Neural cell (in vitro differentiated cells): ENCODE results near the gene SPEG. TPM values are rescaled to one million over a fixed set of nuclear protein-coding genes. Genes with fewer than 3 reads are reported as not detected.

Experiments
- H2AFZ ChIP-seq: fragments of 200-600, 300-800 bp; sonication (generic), shearing (Covaris generic); 2 replicates; pipeline ENCODE4 v1.6.0; 2014; ENCODE audit warnings: low read depth, mild to moderate bottlenecking, antibody characterized with exemption, low read length, moderate library complexity
- H3F3A ChIP-seq: fragments of 200-600 bp; shearing (Covaris generic); 2 replicates; pipeline ENCODE4 v1.6.1; 2016; ENCODE audit warnings: mild to moderate bottlenecking, moderate library complexity, mixed read lengths, antibody characterized with exemption, low read length; ENCODE audit not compliant: insufficient read depth, poor library complexity, severe bottlenecking
- H3K27ac ChIP-seq: fragments of 200-600, 300-800 bp; sonication (generic), shearing (Covaris generic); 2 replicates; pipeline ENCODE4 v1.5.1; 2014; ENCODE audit warnings: mild to moderate bottlenecking, low read length, moderate library complexity
- H3K27me3 ChIP-seq: fragments of 300-800, 200-600 bp; sonication (generic), shearing (Covaris generic); 2 replicates; pipeline ENCODE4 v1.6.0; 2014; ENCODE audit warnings: mild to moderate bottlenecking, low read depth, low read length, moderate library complexity; ENCODE audit not compliant: insufficient read depth
- H3K36me3 ChIP-seq: fragments of 300-800, 200-600 bp; sonication (generic), shearing (Covaris generic); 2 replicates; pipeline ENCODE4 v1.5.1; 2014; ENCODE audit warnings: mild to moderate bottlenecking, antibody characterized with exemption, low read length, moderate library complexity; ENCODE audit not compliant: insufficient read depth
- H3K4me2 ChIP-seq: fragments of 300-800, 200-600 bp; sonication (generic), shearing (Covaris generic); 2 replicates; pipeline ENCODE4 v1.6.0; 2014; ENCODE audit warnings: mild to moderate bottlenecking, low read length
- H3K4me3 ChIP-seq: fragments of 300-800, 200-600 bp; sonication (generic), shearing (Covaris generic); 2 replicates; pipeline ENCODE4 v1.5.1; 2014; ENCODE audit warnings: mild to moderate bottlenecking, low read length, moderate library complexity
- H3K79me2 ChIP-seq: fragments of 200-600 bp; shearing (Covaris generic); replicated peaks from 2 replicates; pipeline ENCODE4 v1.6.0; 2014; ENCODE audit warnings: mild to moderate bottlenecking, low read length, moderate library complexity; ENCODE audit not compliant: insufficient read depth
- H3K9ac ChIP-seq: fragments of 300-800, 200-600 bp; sonication (generic), shearing (Covaris generic); 2 replicates; pipeline ENCODE4 v1.6.1; 2016; ENCODE audit warnings: mild to moderate bottlenecking, low read length, mixed read lengths
- H3K9me2 ChIP-seq: fragments of 200-600 bp; shearing (Covaris generic); 2 replicates; pipeline ENCODE4 v1.6.1; 2016; ENCODE audit warnings: mild to moderate bottlenecking, low read length, mixed read lengths; ENCODE audit not compliant: insufficient read depth
- H3K9me3 ChIP-seq: fragments of 200-600, 300-800 bp; sonication (generic), shearing (Covaris generic); 2 replicates; pipeline ENCODE4 v1.6.1; 2016; ENCODE audit warnings: mild to moderate bottlenecking, mixed run types, low read length, moderate library complexity, mixed read lengths
- H4K20me1 ChIP-seq: fragments of 200-600 bp; shearing (Covaris generic); 2 replicates; pipeline ENCODE4 v1.6.1; 2016; ENCODE audit warnings: mild to moderate bottlenecking, mixed run types; ENCODE audit not compliant: insufficient read depth
- CTCF ChIP-seq: fragments of 450-650 bp; IDR thresholded peaks from 2 replicates; pipeline ENCODE4 v1.5.1; 2014; ENCODE audit warnings: antibody characterized with exemption, mild to moderate bottlenecking, moderate library complexity; ENCODE audit not compliant: poor library complexity, severe bottlenecking
- EP300 ChIP-seq: fragments of 450-650 bp; conservative IDR thresholded peaks from 2 replicates; pipeline ENCODE4 v1.6.1; 2014; ENCODE audit warnings: antibody characterized with exemption, mild to moderate bottlenecking, moderate library complexity; ENCODE audit not compliant: poor library complexity, severe bottlenecking
- EZH2 ChIP-seq: fragments of 200-600, 300-800 bp; shearing (Covaris generic), sonication (generic); IDR thresholded peaks from 2 replicates; pipeline ENCODE4 v1.6.1; 2014; ENCODE audit warnings: antibody characterized with exemption, low read length, borderline replicate concordance, mild to moderate bottlenecking; ENCODE audit not compliant: insufficient read depth, poor library complexity, severe bottlenecking
- MXI1 ChIP-seq: fragments of 450-650 bp; conservative IDR thresholded peaks from 2 replicates; pipeline ENCODE4 v1.6.1; 2014; ENCODE audit warnings: antibody characterized with exemption, mild to moderate bottlenecking; ENCODE audit not compliant: poor library complexity, severe bottlenecking
- POLR2AphosphoS5 ChIP-seq: IDR thresholded peaks from 2 replicates; pipeline ENCODE4 v1.6.1; 2012
- RAD21 ChIP-seq: fragments of 450-650 bp; conservative IDR thresholded peaks from 2 replicates; pipeline ENCODE4 v1.6.1; 2014; ENCODE audit warnings: antibody characterized with exemption, mild to moderate bottlenecking, moderate library complexity
- REST ChIP-seq: IDR thresholded peaks from 2 replicates; pipeline ENCODE4 v1.6.1; 2012; ENCODE audit warnings: borderline replicate concordance
- SMC3 ChIP-seq: fragments of 450-650 bp; conservative IDR thresholded peaks from 2 replicates; pipeline ENCODE4 v1.6.1; 2014; ENCODE audit warnings: antibody characterized with exemption, mild to moderate bottlenecking, moderate library complexity; ENCODE audit not compliant: poor library complexity
- TAF1 ChIP-seq: IDR thresholded peaks from 2 replicates; pipeline ENCODE4 v1.6.1; 2012; ENCODE audit warnings: low read depth
- polyA plus RNA-seq: library from polyadenylated mRNA; depleted of rRNA; stranded (reverse); fragments of >200 nt; gene quantifications from 2 replicates; pipeline ENCODE4 v1.2.3, GENCODE V29; 2014

Gene SPEG
- polyA plus RNA-seq, 1 donor from 2014 or later: 58.3 TPM

- Histone ChIP-seq H3K9me2 (no peaks in the 10 kb centered on the region), H2AFZ (no peak overlapping the region), H3K27me3 (peaks cover 10% of the 10 kb centered on the region), H3K4me3 (no peak overlapping the region), H4K20me1 (no peaks in the 10 kb centered on the region), H3K9ac (no peak overlapping the region), H3K9me3 (no peaks in the 10 kb centered on the region), H3F3A (no peaks in the 10 kb centered on the region), H3K4me2 (no peak overlapping the region), H3K79me2 (no peaks in the 10 kb centered on the region), H3K27ac (no peak overlapping the region), H3K36me3 (no peaks in the 10 kb centered on the region)
- TF ChIP-seq SMC3: no peak
- TF ChIP-seq RAD21: no peak
- no peak for TF ChIP-seq POLR2AphosphoS5
- TF ChIP-seq REST: no peak
- no peak for TF ChIP-seq MXI1
- TF ChIP-seq EP300: no peak
- TF ChIP-seq CTCF: no peak
- TF ChIP-seq EZH2: no peak
- TF ChIP-seq TAF1: no peak
These were observed 68.0 kb downstream of the SPEG start for GRCh38 chr2:219502618-219503017.

- H3K9me3 ChIP-seq: no peaks in the 10 kb centered on the region
- no peak overlapping the region for H3K4me2 ChIP-seq
These were observed 70.9 kb downstream of the SPEG start for GRCh38 chr2:219505585-219505984.

More at GRCh38 chr2:219505585-219505984, 70.9 kb downstream of the SPEG start:
- H3K36me3 ChIP-seq: no peaks in the 10 kb centered on the region
- no peak overlapping the region for H3K27ac ChIP-seq
- H3K9ac ChIP-seq: no peak overlapping the region
- H3K79me2 ChIP-seq: no peaks in the 10 kb centered on the region
- no peaks in the 10 kb centered on the region for H3K27me3 ChIP-seq
- no peaks in the 10 kb centered on the region for H3K9me2 ChIP-seq
- no peak overlapping the region for H2AFZ ChIP-seq
- TF ChIP-seq TAF1 (no peak), MXI1 (no peak), CTCF (no peak), EZH2 (no peak), SMC3 (no peak), EP300 (no peak), POLR2AphosphoS5 (no peak), REST (no peak), RAD21 (no peak)
- no peaks in the 10 kb centered on the region for H4K20me1 ChIP-seq
- no peak overlapping the region for H3K4me3 ChIP-seq
- no peaks in the 10 kb centered on the region for H3F3A ChIP-seq
